Measurements from ENCODE around the gene RNF135. TPM values are rescaled to one million over a fixed set of nuclear protein-coding genes. Genes with fewer than 3 reads are reported as not detected.

The RNF135 gene
- total RNA-seq, 1 experiment from 2014 or later: 8.0 TPM

DNA sequence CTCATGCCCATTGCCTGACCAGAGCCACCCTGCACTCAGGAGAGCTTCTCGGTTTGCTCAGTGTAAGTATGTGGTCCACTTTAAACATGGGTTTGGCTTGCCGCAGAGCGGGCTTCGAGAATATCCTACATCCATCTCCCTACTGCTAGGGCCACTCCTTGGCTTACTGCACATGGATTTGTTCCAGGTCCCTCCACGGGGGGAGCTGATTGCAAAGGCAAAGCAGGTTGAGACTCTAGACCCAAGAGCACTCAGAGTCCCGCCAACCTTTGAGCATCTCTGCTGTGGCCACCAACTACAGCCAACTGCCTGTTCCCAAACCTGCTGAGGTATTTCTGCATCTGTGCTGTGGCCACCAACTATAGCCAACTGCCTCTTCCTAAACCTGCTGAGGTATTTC lies 26.4 kb downstream of the RNF135 start:
- H4K5ac ChIP-seq (ENCODE audit: insufficient read length, low read depth, low read length): no peak overlapping the region
- H3K9me3 ChIP-seq (ENCODE audit: control insufficient read depth, low read depth, low read length): no peaks in the 10 kb centered on the region
- no peak overlapping the region for H3K4me2 ChIP-seq (ENCODE audit: insufficient read depth, insufficient read length, low read length)
- DNase-seq: no peak
- no peak overlapping the region for H2AFZ ChIP-seq (ENCODE audit: low read length)
- no peak overlapping the region for H3K4ac ChIP-seq (ENCODE audit: low read depth, low read length)
- no peak overlapping the region for H3K18ac ChIP-seq (ENCODE audit: insufficient read length, low read depth, low read length)
- peak overlapping the region in 1 of 3 experiments; percentile 17; a peak in 1 of 7 replicates for H3K27ac Mint-ChIP-seq
- H3K4me1 ChIP-seq (ENCODE audit: insufficient read depth, low read length): no peaks in the 10 kb centered on the region; the same call in 1 of the 2 replicates
- H4K91ac ChIP-seq (ENCODE audit: insufficient read length, low read depth, low read length): no peak overlapping the region
- H2BK15ac ChIP-seq (ENCODE audit: low read depth, low read length): no peak overlapping the region
- H3K36me3 Mint-ChIP-seq (ENCODE audit: insufficient read depth in 1 of 3, low read depth in 3 of 3): peaks cover 4 to 33% (median 22%) of the 10 kb centered on the region in 3 experiments; a peak in 5 of 7 replicates
- H2AK5ac ChIP-seq (ENCODE audit: insufficient read length, low read length): no peak overlapping the region
- WGBS (ENCODE audit: extremely low coverage, insufficient read length, low lambda C conversion rate): no CpG with 5 or more reads among the region's 6 CpGs
- TF ChIP-seq CTCF (conservative IDR thresholded peaks at IDR 0.05): no peak
- no peak overlapping the region for H3K4me3 Mint-ChIP-seq
- no peaks in the 10 kb centered on the region for H3K27me3 ChIP-seq (ENCODE audit: insufficient read depth, low read length)
- H3K9ac ChIP-seq (ENCODE audit: extremely low read depth, insufficient read length, low read length): no peak overlapping the region
- no peak overlapping the region for H3K56ac ChIP-seq (ENCODE audit: insufficient read length, low read depth, low read length)
- H3K27me3 Mint-ChIP-seq (ENCODE audit: low read depth): no peaks in the 10 kb centered on the region
- H3K9me3 Mint-ChIP-seq: no peaks in the 10 kb centered on the region
- H2BK12ac ChIP-seq (ENCODE audit: insufficient read length, low read depth, low read length): no peak overlapping the region
- no peak overlapping the region for H2BK5ac ChIP-seq (ENCODE audit: insufficient read length, low read length)
- H3K27ac ChIP-seq (ENCODE audit: insufficient read length, low read depth, low read length): no peak overlapping the region
- H3T11ph ChIP-seq (ENCODE audit: low read length): no peak overlapping the region
- H4K20me1 ChIP-seq (ENCODE audit: control insufficient read depth, insufficient read depth, insufficient read length): no peaks in the 10 kb centered on the region
- H2BK120ac ChIP-seq (ENCODE audit: low read depth, low read length, poor library complexity, severe bottlenecking): no peak overlapping the region
- no peak overlapping the region for H3K23ac ChIP-seq (ENCODE audit: insufficient read length, low read depth, low read length)
- H3K4me1 Mint-ChIP-seq: no peaks in the 10 kb centered on the region
- H3K14ac ChIP-seq (ENCODE audit: insufficient read depth, low read length): no peak overlapping the region
- no peaks in the 10 kb centered on the region for H3K23me2 ChIP-seq (ENCODE audit: insufficient read length, low read depth, low read length, poor library complexity, severe bottlenecking)
- no peak overlapping the region for H4K8ac ChIP-seq (replicated peaks; ENCODE audit: insufficient read length, low read depth, low read length)
- no peaks in the 10 kb centered on the region for H3K79me1 ChIP-seq (ENCODE audit: insufficient read depth, low read depth, low read length, poor library complexity, severe bottlenecking)
- no peak overlapping the region for H2BK20ac ChIP-seq (ENCODE audit: low read depth, low read length, poor library complexity, severe bottlenecking)
- no peaks in the 10 kb centered on the region for H3K79me2 ChIP-seq (ENCODE audit: insufficient read depth, low read length)
